B cell (primary cell): ENCODE measurements around the gene RABL6.
A peak's percentile ranks its signal among the peaks of the same experiment; 100 is the strongest.

Experiments
- EZH2 ChIP-seq: IDR thresholded peaks from 2 replicates; pipeline ENCODE4 v1.6.1; 2012; ENCODE audit warnings: borderline replicate concordance, low read depth, mild to moderate bottlenecking, moderate library complexity, low read length; ENCODE audit not compliant: insufficient read depth, poor library complexity, severe bottlenecking
- TF ChIP-seq, protein P1 (sequence below): fragments of 200-600 bp; IDR thresholded peaks from one replicate; pipeline ENCODE4 v1.8.0; 2022; ENCODE audit warnings: antibody characterized with exemption, mild to moderate bottlenecking

DNA sequence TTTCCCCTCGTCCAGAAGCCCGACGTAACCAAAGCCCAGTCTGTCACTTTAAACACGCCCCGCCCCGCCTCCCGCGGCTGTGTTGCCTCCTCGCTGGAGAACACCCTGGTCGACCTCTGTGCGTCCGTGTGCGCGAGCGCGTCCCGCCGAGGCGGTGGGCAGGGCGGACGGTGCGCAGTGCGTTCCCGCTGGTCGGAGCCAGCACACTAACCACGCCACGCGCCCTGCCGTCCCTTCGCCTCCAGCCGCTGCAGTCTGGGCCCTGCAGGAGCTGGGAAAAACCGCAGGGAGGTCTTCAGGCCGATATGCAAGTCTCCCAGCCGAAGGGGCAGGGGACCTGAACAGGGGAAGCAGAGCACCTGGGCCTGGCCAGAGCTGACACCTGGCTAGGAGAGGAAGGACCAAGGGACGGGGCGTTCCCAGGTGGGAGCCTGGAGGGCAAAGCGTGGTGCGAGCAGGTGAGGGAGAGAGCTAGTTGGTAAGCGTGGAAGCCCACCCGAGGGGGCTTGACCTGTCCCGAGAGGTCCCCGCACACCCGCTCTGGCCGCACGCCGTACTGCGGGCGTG is 40.2 kb downstream of the RABL6 start:
- TF ChIP-seq, protein P1, sequence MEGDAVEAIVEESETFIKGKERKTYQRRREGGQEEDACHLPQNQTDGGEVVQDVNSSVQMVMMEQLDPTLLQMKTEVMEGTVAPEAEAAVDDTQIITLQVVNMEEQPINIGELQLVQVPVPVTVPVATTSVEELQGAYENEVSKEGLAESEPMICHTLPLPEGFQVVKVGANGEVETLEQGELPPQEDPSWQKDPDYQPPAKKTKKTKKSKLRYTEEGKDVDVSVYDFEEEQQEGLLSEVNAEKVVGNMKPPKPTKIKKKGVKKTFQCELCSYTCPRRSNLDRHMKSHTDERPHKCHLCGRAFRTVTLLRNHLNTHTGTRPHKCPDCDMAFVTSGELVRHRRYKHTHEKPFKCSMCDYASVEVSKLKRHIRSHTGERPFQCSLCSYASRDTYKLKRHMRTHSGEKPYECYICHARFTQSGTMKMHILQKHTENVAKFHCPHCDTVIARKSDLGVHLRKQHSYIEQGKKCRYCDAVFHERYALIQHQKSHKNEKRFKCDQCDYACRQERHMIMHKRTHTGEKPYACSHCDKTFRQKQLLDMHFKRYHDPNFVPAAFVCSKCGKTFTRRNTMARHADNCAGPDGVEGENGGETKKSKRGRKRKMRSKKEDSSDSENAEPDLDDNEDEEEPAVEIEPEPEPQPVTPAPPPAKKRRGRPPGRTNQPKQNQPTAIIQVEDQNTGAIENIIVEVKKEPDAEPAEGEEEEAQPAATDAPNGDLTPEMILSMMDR, result no peak
- peak; percentile 84 for TF ChIP-seq EZH2
